Measurements from ENCODE around the gene C11orf58. TPM values are rescaled to one million over a fixed set of nuclear protein-coding genes. Genes with fewer than 3 reads are reported as not detected.
A peak's percentile ranks its signal among the peaks of the same experiment; 100 is the strongest.

The C11orf58 gene
- total RNA-seq, 4 donors from 2014 or later, result 103 to 170 (median 134) TPM

- peaks cover 2 to 6% of the 10 kb centered on the region in 2 donors for H3K4me1 ChIP-seq
These were observed 60.8 kb downstream of the C11orf58 start for GRCh38 chr11:16799221-16799620.

GRCh38 chr11:16799890-16800289 lies 61.4 kb downstream of the C11orf58 start:
- no peak overlapping the region for H3K27ac ChIP-seq
- no peak for TF ChIP-seq POLR2A (IDR thresholded peaks at IDR 0.05)
- no peak for TF ChIP-seq CTCF (IDR thresholded peaks at IDR 0.05 in 4 of 5, conservative IDR thresholded peaks at IDR 0.05 in 1 of 5)
- no peaks in the 10 kb centered on the region for H3K36me3 ChIP-seq
- intact Hi-C loops (cut with DNase I; ENCODE audit: low total_unique reads) (no loop called here), in situ Hi-C loops (cut with MboI; ENCODE audit: low sequenced_read_pairs in 4 of 4) (loop anchor here (10.0 to 25.0 kb wide), 2 partner anchors 262 to 265 kb away; no protein-coding TSS in a partner anchor)
- no peaks in the 10 kb centered on the region for H3K27me3 ChIP-seq
- H3K9me3 ChIP-seq, result no peaks in the 10 kb centered on the region
- H3K4me1 ChIP-seq, result peaks cover 9 to 13% of the 10 kb centered on the region in 2 donors
- DNase-seq (no peak), ATAC-seq (no peak)
- no peak overlapping the region for H3K4me3 ChIP-seq

More at GRCh38 chr11:16799221-16799620, 60.8 kb downstream of the C11orf58 start:
- in situ Hi-C loops (cut with MboI; ENCODE audit: low sequenced_read_pairs in 4 of 4) (loop anchor here in 1 of 4 donors (10.0 kb wide), 1 partner anchor 266 kb away; no protein-coding TSS in a partner anchor), intact Hi-C loops (cut with DNase I; ENCODE audit: low total_unique reads) (no loop called here)
- ATAC-seq, result no peak
- H3K4me3 ChIP-seq, result no peak overlapping the region
- TF ChIP-seq POLR2A (IDR thresholded peaks at IDR 0.05) (no peak), CTCF (IDR thresholded peaks at IDR 0.05 in 4 of 5, conservative IDR thresholded peaks at IDR 0.05 in 1 of 5) (no peak)
- H3K27ac ChIP-seq, result no peak overlapping the region
- no peaks in the 10 kb centered on the region for H3K9me3 ChIP-seq
- no peaks in the 10 kb centered on the region for H3K27me3 ChIP-seq
- no peak for DNase-seq
- no peaks in the 10 kb centered on the region for H3K36me3 ChIP-seq

- ATAC-seq (no peak), DNase-seq (no peak)
- intact Hi-C loops (cut with DNase I; ENCODE audit: low total_unique reads) (no loop called here), in situ Hi-C loops (cut with MboI; ENCODE audit: low sequenced_read_pairs in 4 of 4) (loop anchor here in 3 of 4 donors (25.0 kb wide), 1 partner anchor 262 kb away; no protein-coding TSS in a partner anchor)
- no peak overlapping the region for H3K27ac ChIP-seq
- H3K9me3 ChIP-seq, result no peaks in the 10 kb centered on the region
- H3K27me3 ChIP-seq, result no peaks in the 10 kb centered on the region
- TF ChIP-seq POLR2A (IDR thresholded peaks at IDR 0.05), result no peak
- no peak for TF ChIP-seq CTCF (IDR thresholded peaks at IDR 0.05 in 4 of 5, conservative IDR thresholded peaks at IDR 0.05 in 1 of 5)
- no peaks in the 10 kb centered on the region for H3K36me3 ChIP-seq
- H3K4me1 ChIP-seq, result peaks cover 13 to 17% of the 10 kb centered on the region in 2 donors
- no peak overlapping the region for H3K4me3 ChIP-seq
These were observed 61.9 kb downstream of the C11orf58 start for GRCh38 chr11:16800382-16800781.

- peak in 1 of 2 donors; percentile 56 for ATAC-seq
- in situ Hi-C loops (cut with MboI; ENCODE audit: low sequenced_read_pairs in 4 of 4) (loop anchor here in 3 of 4 donors (25.0 kb wide), 1 partner anchor 261 kb away; no protein-coding TSS in a partner anchor), intact Hi-C loops (cut with DNase I; ENCODE audit: low total_unique reads) (no loop called here)
- Histone ChIP-seq H3K36me3 (no peaks in the 10 kb centered on the region), H3K27me3 (no peaks in the 10 kb centered on the region), H3K4me1 (peaks cover 18 to 23% of the 10 kb centered on the region in 2 donors), H3K4me3 (no peak overlapping the region), H3K9me3 (no peaks in the 10 kb centered on the region), H3K27ac (no peak overlapping the region)
- no peak for DNase-seq
- no peak for TF ChIP-seq POLR2A (IDR thresholded peaks at IDR 0.05)
- TF ChIP-seq CTCF (IDR thresholded peaks at IDR 0.05 in 4 of 5, conservative IDR thresholded peaks at IDR 0.05 in 1 of 5), result no peak
These were observed 63.0 kb downstream of the C11orf58 start for GRCh38 chr11:16801288-16801980.
